ENCODE measurements around the gene ABCC5.

GRCh38 chr3:183911087-183911486 lies 106.6 kb downstream of the ABCC5 start:
- TF ChIP-seq POLR2A (IDR thresholded peaks at IDR 0.05; ENCODE audit: low read length) (no peak), GATA1 (IDR thresholded peaks at IDR 0.05; ENCODE audit: low read depth, low read length) (no peak)
